HepG2 (cell line): Measurements from ENCODE around the gene ACOT13. TPM values are rescaled to one million over a fixed set of nuclear protein-coding genes. Genes with fewer than 3 reads are reported as not detected.
A peak's percentile ranks its signal among the peaks of the same experiment; 100 is the strongest.

Experiments
- AGO2 ChIP-seq: fragments of 200-400 bp; formaldehyde crosslinking; optimal IDR thresholded peaks from 2 replicates; pipeline ENCODE3; 2017; ENCODE audit warnings: mild to moderate bottlenecking, low read depth, low read length, moderate library complexity
- CHCHD3 ChIP-seq: sonication (generic); formaldehyde crosslinking; IDR thresholded peaks from 2 replicates; pipeline ENCODE4 v1.8.0; 2022; ENCODE audit warnings: mild to moderate bottlenecking, missing genetic modification reagents, moderate library complexity
- FLYWCH1 ChIP-seq: sonication (generic); formaldehyde crosslinking; IDR thresholded peaks from 2 replicates; pipeline ENCODE4 v1.8.1; 2023; ENCODE audit warnings: mild to moderate bottlenecking, missing genetic modification reagents
- HOXA5 ChIP-seq: sonication (generic); formaldehyde crosslinking; IDR thresholded peaks from 2 replicates; pipeline ENCODE4 v1.4.0; 2020; ENCODE audit warnings: missing genetic modification reagents
- ISX ChIP-seq: sonication (generic); formaldehyde crosslinking; conservative IDR thresholded peaks from 2 replicates; pipeline ENCODE4 v1.5.0; 2020; ENCODE audit warnings: missing genetic modification reagents
- KLF9 ChIP-seq: IDR thresholded peaks from 2 replicates; pipeline ENCODE4 v1.6.1; 2016; ENCODE audit warnings: low read depth
- MTA3 ChIP-seq: sonication (generic); formaldehyde crosslinking; IDR thresholded peaks from 2 replicates; pipeline ENCODE4 v1.4.0; 2020; ENCODE audit warnings: missing genetic modification reagents
- NCOA5 ChIP-seq: sonication (generic); formaldehyde crosslinking; IDR thresholded peaks from 2 replicates; pipeline ENCODE4 v1.4.0; 2020; ENCODE audit warnings: missing genetic modification reagents
- RAD51 ChIP-seq: fragments of 450-650 bp; IDR thresholded peaks from 2 replicates; pipeline ENCODE4 v1.6.1; 2016; ENCODE audit warnings: borderline replicate concordance
- RFX3 ChIP-seq: IDR thresholded peaks from 2 replicates; pipeline ENCODE4 v1.6.1; 2016; ENCODE audit warnings: missing biosample characterization, missing genetic modification reagents
- SMAD1 ChIP-seq: sonication (generic); formaldehyde crosslinking; IDR thresholded peaks from 2 replicates; pipeline ENCODE4 v1.4.0; 2020; ENCODE audit warnings: missing genetic modification reagents, low read depth, mild to moderate bottlenecking, borderline replicate concordance
- TOE1 ChIP-seq: sonication (generic); formaldehyde crosslinking; IDR thresholded peaks from 2 replicates; pipeline ENCODE4 v1.4.0; 2020; ENCODE audit warnings: mild to moderate bottlenecking, missing genetic modification reagents
- ZNF205 ChIP-seq: IDR thresholded peaks from 2 replicates; pipeline ENCODE4 v1.6.1; 2018; ENCODE audit warnings: missing biosample characterization, missing genetic modification reagents
- ZNF264 ChIP-seq: sonication (generic); formaldehyde crosslinking; IDR thresholded peaks from 2 replicates; pipeline ENCODE4 v1.4.0; 2020; ENCODE audit warnings: missing genetic modification reagents
- ZNF430 ChIP-seq: sonication (generic); formaldehyde crosslinking; IDR thresholded peaks from 2 replicates; pipeline ENCODE4 v1.9.0; 2021; ENCODE audit warnings: mild to moderate bottlenecking, missing genetic modification reagents
- ZNF569 ChIP-seq: sonication (generic); formaldehyde crosslinking; IDR thresholded peaks from 2 replicates; pipeline ENCODE4 v1.5.0; 2020; ENCODE audit warnings: mild to moderate bottlenecking, missing genetic modification reagents, moderate library complexity, borderline replicate concordance
- ZNF616 ChIP-seq: sonication (generic); formaldehyde crosslinking; IDR thresholded peaks from 2 replicates; pipeline ENCODE4 v1.5.0; 2020; ENCODE audit warnings: low read depth, mild to moderate bottlenecking, missing genetic modification reagents
- ZNF629 ChIP-seq: sonication (generic); formaldehyde crosslinking; conservative IDR thresholded peaks from 2 replicates; pipeline ENCODE4 v1.5.0; 2020; ENCODE audit warnings: missing genetic modification reagents
- polyA plus RNA-seq, 8 experiments: library from polyadenylated mRNA; depleted of rRNA in 3 of 8; stranded (reverse) in 7 of 8; unstranded in 1 of 8; fragments of >200 nt; fragmentation: Illumina TruSeq in 4 of 8; extraction: Trizol in 4 of 8; gene quantifications; 2 replicates each; pipeline versions ENCODE4 v1.2.1 to v1.2.3, GENCODE V29; 2011 to 2016; ENCODE audit warnings: low read depth in 4 of 8, missing spikeins in 1 of 8, mixed read lengths in 1 of 8; ENCODE audit not compliant: insufficient read depth in 1 of 8
- total RNA-seq, 5 experiments: library from RNA; depleted of rRNA; stranded (reverse); fragments of >200 nt; fragmentation: Illumina TruSeq; extraction: Trizol; gene quantifications; 2 replicates each; pipeline ENCODE4 v1.2.3, GENCODE V29; 2016; ENCODE audit warnings: low read depth in 1 of 5
- TF ChIP-seq, protein P1 (sequence below): sonication (generic); formaldehyde crosslinking; IDR thresholded peaks from 2 replicates; pipeline ENCODE4 v1.4.0; 2020; ENCODE audit warnings: missing genetic modification reagents
- TF ChIP-seq, protein P2 (sequence below): sonication (generic); formaldehyde crosslinking; IDR thresholded peaks from 2 replicates; pipeline ENCODE4 v1.5.1; 2020; ENCODE audit warnings: mild to moderate bottlenecking, missing genetic modification reagents, moderate library complexity

ACOT13 gene
- total and polyA plus RNA-seq, 2 of the 13 experiments (the other 11 are each of a cell fraction or from before 2014, with no cell fraction given) = 31.5 to 45.1 TPM

DNA sequence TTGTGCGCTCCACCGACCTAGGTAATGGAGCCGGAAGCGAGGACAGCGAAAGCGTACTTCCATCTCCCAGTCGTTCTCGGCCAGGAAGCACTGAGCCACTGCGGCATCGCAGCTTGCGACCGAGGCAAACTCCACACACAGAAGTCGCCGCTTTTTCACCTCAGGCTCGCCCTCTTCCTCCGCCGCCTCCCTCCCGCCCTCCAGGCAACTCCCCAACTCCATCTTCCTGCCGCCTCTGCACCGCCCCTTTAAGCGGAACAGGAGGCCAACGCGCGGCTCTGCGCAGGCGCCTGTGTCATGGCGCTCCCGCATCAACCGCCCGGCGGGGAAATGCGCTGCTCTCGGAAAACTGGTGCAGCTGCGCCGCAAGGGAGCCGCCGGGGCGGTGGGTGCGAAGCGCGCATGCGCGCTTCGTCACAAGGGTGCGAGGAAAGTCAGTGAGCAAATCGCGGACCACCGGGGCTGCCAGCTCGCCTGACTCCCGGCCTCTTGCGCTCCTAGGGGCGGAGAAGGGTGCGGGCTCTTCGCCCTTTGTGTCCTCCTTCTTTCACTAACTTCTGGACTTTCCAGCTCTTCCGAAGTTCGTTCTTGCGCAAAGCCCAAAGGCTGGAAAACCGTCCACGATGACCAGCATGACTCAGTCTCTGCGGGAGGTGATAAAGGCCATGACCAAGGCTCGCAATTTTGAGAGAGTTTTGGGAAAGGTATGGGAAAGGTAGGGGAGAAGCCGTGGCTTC, at the start of gene ACOT13, which contains the start of gene TDP2 (continued):
- TF ChIP-seq RAD51 (no peak), RFX3 (CRISPR knock-in tag) (peak; percentile 33; the same call in 1 of the 2 replicates), FLYWCH1 (CRISPR knock-in tag) (no peak), CHCHD3 (peak; percentile 89; the same call in 1 of the 2 replicates), ZNF430 (peak; percentile 33; the same call in 1 of the 2 replicates), HOXA5 (peak; percentile 75), ZNF205 (peak; percentile 95; the same call in 1 of the 2 replicates), ZNF616 (CRISPR knock-in tag) (peak; percentile 63), ZNF264 (peak; percentile 80), ZNF569 (CRISPR knock-in tag) (peak; percentile 88), ZNF629 (CRISPR knock-in tag) (0 out of 2 replicates have a peak, but pooled peaks have one; percentile 39), AGO2 (peak; percentile 75), ISX (CRISPR knock-in tag) (0 out of 2 replicates have a peak, but pooled peaks have one; percentile 69), NCOA5 (CRISPR knock-in tag) (no peak), SMAD1 (CRISPR knock-in tag) (peak; percentile 94), KLF9 (CRISPR knock-in tag) (peak; percentile 98), MTA3 (no peak), TOE1 (peak; percentile 76; the same call in 1 of the 2 replicates)
- TF ChIP-seq, protein P1, sequence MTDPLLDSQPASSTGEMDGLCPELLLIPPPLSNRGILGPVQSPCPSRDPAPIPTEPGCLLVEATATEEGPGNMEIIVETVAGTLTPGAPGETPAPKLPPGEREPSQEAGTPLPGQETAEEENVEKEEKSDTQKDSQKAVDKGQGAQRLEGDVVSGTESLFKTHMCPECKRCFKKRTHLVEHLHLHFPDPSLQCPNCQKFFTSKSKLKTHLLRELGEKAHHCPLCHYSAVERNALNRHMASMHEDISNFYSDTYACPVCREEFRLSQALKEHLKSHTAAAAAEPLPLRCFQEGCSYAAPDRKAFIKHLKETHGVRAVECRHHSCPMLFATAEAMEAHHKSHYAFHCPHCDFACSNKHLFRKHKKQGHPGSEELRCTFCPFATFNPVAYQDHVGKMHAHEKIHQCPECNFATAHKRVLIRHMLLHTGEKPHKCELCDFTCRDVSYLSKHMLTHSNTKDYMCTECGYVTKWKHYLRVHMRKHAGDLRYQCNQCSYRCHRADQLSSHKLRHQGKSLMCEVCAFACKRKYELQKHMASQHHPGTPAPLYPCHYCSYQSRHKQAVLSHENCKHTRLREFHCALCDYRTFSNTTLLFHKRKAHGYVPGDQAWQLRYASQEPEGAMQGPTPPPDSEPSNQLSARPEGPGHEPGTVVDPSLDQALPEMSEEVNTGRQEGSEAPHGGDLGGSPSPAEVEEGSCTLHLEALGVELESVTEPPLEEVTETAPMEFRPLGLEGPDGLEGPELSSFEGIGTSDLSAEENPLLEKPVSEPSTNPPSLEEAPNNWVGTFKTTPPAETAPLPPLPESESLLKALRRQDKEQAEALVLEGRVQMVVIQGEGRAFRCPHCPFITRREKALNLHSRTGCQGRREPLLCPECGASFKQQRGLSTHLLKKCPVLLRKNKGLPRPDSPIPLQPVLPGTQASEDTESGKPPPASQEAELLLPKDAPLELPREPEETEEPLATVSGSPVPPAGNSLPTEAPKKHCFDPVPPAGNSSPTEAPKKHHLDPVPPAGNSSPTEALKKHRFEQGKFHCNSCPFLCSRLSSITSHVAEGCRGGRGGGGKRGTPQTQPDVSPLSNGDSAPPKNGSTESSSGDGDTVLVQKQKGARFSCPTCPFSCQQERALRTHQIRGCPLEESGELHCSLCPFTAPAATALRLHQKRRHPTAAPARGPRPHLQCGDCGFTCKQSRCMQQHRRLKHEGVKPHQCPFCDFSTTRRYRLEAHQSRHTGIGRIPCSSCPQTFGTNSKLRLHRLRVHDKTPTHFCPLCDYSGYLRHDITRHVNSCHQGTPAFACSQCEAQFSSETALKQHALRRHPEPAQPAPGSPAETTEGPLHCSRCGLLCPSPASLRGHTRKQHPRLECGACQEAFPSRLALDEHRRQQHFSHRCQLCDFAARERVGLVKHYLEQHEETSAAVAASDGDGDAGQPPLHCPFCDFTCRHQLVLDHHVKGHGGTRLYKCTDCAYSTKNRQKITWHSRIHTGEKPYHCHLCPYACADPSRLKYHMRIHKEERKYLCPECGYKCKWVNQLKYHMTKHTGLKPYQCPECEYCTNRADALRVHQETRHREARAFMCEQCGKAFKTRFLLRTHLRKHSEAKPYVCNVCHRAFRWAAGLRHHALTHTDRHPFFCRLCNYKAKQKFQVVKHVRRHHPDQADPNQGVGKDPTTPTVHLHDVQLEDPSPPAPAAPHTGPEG (CRISPR knock-in tag) = no peak
- TF ChIP-seq, protein P2, sequence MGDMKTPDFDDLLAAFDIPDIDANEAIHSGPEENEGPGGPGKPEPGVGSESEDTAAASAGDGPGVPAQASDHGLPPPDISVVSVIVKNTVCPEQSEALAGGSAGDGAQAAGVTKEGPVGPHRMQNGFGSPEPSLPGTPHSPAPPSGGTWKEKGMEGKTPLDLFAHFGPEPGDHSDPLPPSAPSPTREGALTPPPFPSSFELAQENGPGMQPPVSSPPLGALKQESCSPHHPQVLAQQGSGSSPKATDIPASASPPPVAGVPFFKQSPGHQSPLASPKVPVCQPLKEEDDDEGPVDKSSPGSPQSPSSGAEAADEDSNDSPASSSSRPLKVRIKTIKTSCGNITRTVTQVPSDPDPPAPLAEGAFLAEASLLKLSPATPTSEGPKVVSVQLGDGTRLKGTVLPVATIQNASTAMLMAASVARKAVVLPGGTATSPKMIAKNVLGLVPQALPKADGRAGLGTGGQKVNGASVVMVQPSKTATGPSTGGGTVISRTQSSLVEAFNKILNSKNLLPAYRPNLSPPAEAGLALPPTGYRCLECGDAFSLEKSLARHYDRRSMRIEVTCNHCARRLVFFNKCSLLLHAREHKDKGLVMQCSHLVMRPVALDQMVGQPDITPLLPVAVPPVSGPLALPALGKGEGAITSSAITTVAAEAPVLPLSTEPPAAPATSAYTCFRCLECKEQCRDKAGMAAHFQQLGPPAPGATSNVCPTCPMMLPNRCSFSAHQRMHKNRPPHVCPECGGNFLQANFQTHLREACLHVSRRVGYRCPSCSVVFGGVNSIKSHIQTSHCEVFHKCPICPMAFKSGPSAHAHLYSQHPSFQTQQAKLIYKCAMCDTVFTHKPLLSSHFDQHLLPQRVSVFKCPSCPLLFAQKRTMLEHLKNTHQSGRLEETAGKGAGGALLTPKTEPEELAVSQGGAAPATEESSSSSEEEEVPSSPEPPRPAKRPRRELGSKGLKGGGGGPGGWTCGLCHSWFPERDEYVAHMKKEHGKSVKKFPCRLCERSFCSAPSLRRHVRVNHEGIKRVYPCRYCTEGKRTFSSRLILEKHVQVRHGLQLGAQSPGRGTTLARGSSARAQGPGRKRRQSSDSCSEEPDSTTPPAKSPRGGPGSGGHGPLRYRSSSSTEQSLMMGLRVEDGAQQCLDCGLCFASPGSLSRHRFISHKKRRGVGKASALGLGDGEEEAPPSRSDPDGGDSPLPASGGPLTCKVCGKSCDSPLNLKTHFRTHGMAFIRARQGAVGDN (CRISPR knock-in tag) = peak; percentile 99
